IMR-90 (cell line): ENCODE data around the gene KCNQ1. TPM values are rescaled to one million over a fixed set of nuclear protein-coding genes. Genes with fewer than 3 reads are reported as not detected.

ENCODE experiments used
- ATAC-seq: fragments of 200-7000 bp; cut with Tn5 transposase; 2 replicates; pipeline ENCODE4 v1.9.1; 2020; ENCODE audit warnings: low read depth, mild to moderate bottlenecking, moderate library complexity
- BruUV-seq: library from RNA; stranded (reverse); fragments of 400-500 nt; replicated peaks from 2 replicates; lab custom pipeline; 2021; lab: Mats Ljungman, UMichigan
- CTCF ChIA-PET: fragments of 300-600 bp; formaldehyde crosslinking; extraction: SDS; loops from one replicate; lab custom pipeline; 2021; ENCODE audit warnings: antibody characterized with exemption; lab: Yijun Ruan, JAX
- POLR2A ChIA-PET: fragments of 300-600 bp; sonication (Branson Sonifier 250); formaldehyde crosslinking; loops from one replicate; lab custom pipeline; 2022; ENCODE audit warnings: antibody characterized with exemption; ENCODE audit not compliant: unreplicated experiment; lab: Charles Lee
- DNase-seq: peaks from one replicate; pipeline ENCODE4 v3.0.0; 2013
- H2AFZ ChIP-seq: replicated peaks from 2 replicates; pipeline ENCODE3; 2013; ENCODE audit warnings: low read length, mild to moderate bottlenecking; ENCODE audit not compliant: poor library complexity
- H2AK5ac ChIP-seq: 2 replicates; pipeline ENCODE4 v1.6.1; 2013; ENCODE audit warnings: low read depth, low read length, inconsistent platforms
- H2AK9ac ChIP-seq: replicated peaks from 2 replicates; pipeline ENCODE3; 2013; ENCODE audit warnings: mild to moderate bottlenecking, low read depth, low read length, moderate library complexity; ENCODE audit not compliant: poor library complexity
- H2BK120ac ChIP-seq: 2 replicates; pipeline ENCODE4 v1.6.1; 2013; ENCODE audit warnings: low read depth, low read length, inconsistent platforms
- H2BK15ac ChIP-seq: 3 replicates; pipeline ENCODE4 v1.6.1; 2013; ENCODE audit warnings: low read depth, low read length, inconsistent platforms
- H2BK20ac ChIP-seq: 2 replicates; pipeline ENCODE4 v1.6.1; 2013; ENCODE audit warnings: low read depth, mild to moderate bottlenecking, inconsistent platforms, low read length, moderate library complexity
- H2BK5ac ChIP-seq: 2 replicates; pipeline ENCODE4 v1.6.1; 2013; ENCODE audit warnings: mild to moderate bottlenecking, low read depth, low read length, inconsistent platforms; ENCODE audit not compliant: poor library complexity, severe bottlenecking
- H3K14ac ChIP-seq: replicated peaks from 2 replicates; pipeline ENCODE4 v1.6.1; 2013; ENCODE audit warnings: low read depth, low read length, inconsistent platforms
- H3K18ac ChIP-seq: 2 replicates; pipeline ENCODE4 v1.6.1; 2013; ENCODE audit warnings: low read depth, low read length, control low read depth
- H3K23ac ChIP-seq: 2 replicates; pipeline ENCODE4 v1.6.1; 2013; ENCODE audit warnings: low read depth, low read length, inconsistent platforms
- H3K27ac ChIP-seq: 2 replicates; pipeline ENCODE4 v1.5.1; 2013; ENCODE audit warnings: mild to moderate bottlenecking, control low read depth, low read length; ENCODE audit not compliant: insufficient read depth
- H3K27me3 ChIP-seq: 2 replicates; pipeline ENCODE4 v1.6.1; 2013; ENCODE audit warnings: low read length; ENCODE audit not compliant: control insufficient read depth, insufficient read depth
- H3K36me3 ChIP-seq: 2 replicates; pipeline ENCODE4 v1.6.1; 2013; ENCODE audit warnings: low read length, mixed read lengths; ENCODE audit not compliant: control insufficient read depth, insufficient read depth
- H3K4ac ChIP-seq: 2 replicates; pipeline ENCODE4 v1.6.1; 2013; ENCODE audit warnings: low read depth, low read length, inconsistent platforms
- H3K4me1 ChIP-seq: 2 replicates; pipeline ENCODE4 v1.6.1; 2013; ENCODE audit warnings: low read length, mixed read lengths; ENCODE audit not compliant: control insufficient read depth, insufficient read depth
- H3K4me2 ChIP-seq: 2 replicates; pipeline ENCODE4 v1.6.1; 2013; ENCODE audit warnings: low read depth, mild to moderate bottlenecking, control low read depth, low read length, moderate library complexity
- H3K4me3 ChIP-seq: 2 replicates; pipeline ENCODE4 v1.5.1; 2013; ENCODE audit warnings: low read depth, mild to moderate bottlenecking, control low read depth, low read length, moderate library complexity; ENCODE audit not compliant: insufficient read depth
- H3K56ac ChIP-seq: 2 replicates; pipeline ENCODE4 v1.6.1; 2013; ENCODE audit warnings: low read length, inconsistent platforms; ENCODE audit not compliant: insufficient read depth; ENCODE audit errors: extremely low read depth
- H3K79me1 ChIP-seq, 2 experiments: 2 replicates each; pipeline ENCODE4 v1.6.1; 2013; ENCODE audit warnings: low read length in 2 of 2, inconsistent platforms in 1 of 2, low read depth in 1 of 2
- H3K9ac ChIP-seq: 2 replicates; pipeline ENCODE4 v1.6.1; 2013; ENCODE audit warnings: low read depth, low read length, control low read depth
- H3K9me1 ChIP-seq: 2 replicates; pipeline ENCODE4 v1.6.1; 2013; ENCODE audit warnings: low read length, inconsistent platforms; ENCODE audit not compliant: insufficient read depth
- H3K9me3 ChIP-seq: 2 replicates; pipeline ENCODE4 v1.6.1; 2013; ENCODE audit warnings: low read length; ENCODE audit not compliant: control insufficient read depth, insufficient read depth
- H4K20me1 ChIP-seq: 2 replicates; pipeline ENCODE4 v1.6.1; 2013; ENCODE audit warnings: low read length, inconsistent platforms; ENCODE audit not compliant: insufficient read depth
- H4K5ac ChIP-seq: 2 replicates; pipeline ENCODE4 v1.6.1; 2013; ENCODE audit warnings: mild to moderate bottlenecking, low read depth, low read length, control low read depth
- H4K8ac ChIP-seq, 2 experiments: 2 replicates each; pipeline ENCODE4 v1.6.1; 2013; ENCODE audit warnings: low read depth in 2 of 2, low read length in 2 of 2, control low read depth in 1 of 2, inconsistent platforms in 1 of 2
- H4K91ac ChIP-seq: 2 replicates; pipeline ENCODE4 v1.6.1; 2013; ENCODE audit warnings: low read depth, low read length, inconsistent platforms; ENCODE audit not compliant: insufficient read depth
- BHLHE40 ChIP-seq: fragments of 150-350 bp; IDR thresholded peaks from 2 replicates; pipeline ENCODE4 v1.6.1; 2016; ENCODE audit warnings: mild to moderate bottlenecking, low read depth, low read length
- CEBPB ChIP-seq: IDR thresholded peaks from 2 replicates; pipeline ENCODE4 v1.6.1; 2012; ENCODE audit warnings: low read depth, low read length, improper control_type of control experiment
- CHD1 ChIP-seq: IDR thresholded peaks from 2 replicates; pipeline ENCODE4 v1.6.1; 2012; ENCODE audit warnings: low read depth, low read length, improper control_type of control experiment
- CTCF ChIP-seq: conservative IDR thresholded peaks from 2 replicates; pipeline ENCODE4 v1.5.1; 2012; ENCODE audit warnings: mild to moderate bottlenecking, low read depth, low read length, improper control_type of control experiment
- ELK1 ChIP-seq: fragments of 150-350 bp; IDR thresholded peaks from 2 replicates; pipeline ENCODE4 v1.6.1; 2016; ENCODE audit warnings: low read depth, mild to moderate bottlenecking, low read length, moderate library complexity, borderline replicate concordance
- FOS ChIP-seq: fragments of 150-350 bp; IDR thresholded peaks from 2 replicates; pipeline ENCODE4 v1.6.1; 2016; ENCODE audit warnings: low read depth, low read length
- MAFK ChIP-seq: IDR thresholded peaks from 2 replicates; pipeline ENCODE4 v1.6.1; 2012; ENCODE audit warnings: low read depth, low read length, improper control_type of control experiment
- MAZ ChIP-seq: IDR thresholded peaks from 2 replicates; pipeline ENCODE4 v1.6.1; 2012; ENCODE audit warnings: low read depth, mild to moderate bottlenecking, low read length, improper control_type of control experiment, moderate library complexity, borderline replicate concordance
- MXI1 ChIP-seq: IDR thresholded peaks from 2 replicates; pipeline ENCODE4 v1.6.1; 2012; ENCODE audit warnings: low read depth, mild to moderate bottlenecking, low read length, moderate library complexity, borderline replicate concordance
- NFE2L2 ChIP-seq: fragments of 150-350 bp; IDR thresholded peaks from 2 replicates; pipeline ENCODE4 v1.6.1; 2016; ENCODE audit warnings: low read depth, mild to moderate bottlenecking, low read length
- POLR2A ChIP-seq: IDR thresholded peaks from 2 replicates; pipeline ENCODE4 v1.6.1; 2012; ENCODE audit warnings: mild to moderate bottlenecking, low read depth, low read length
- RAD21 ChIP-seq: IDR thresholded peaks from 2 replicates; pipeline ENCODE4 v1.6.1; 2012; ENCODE audit warnings: low read length, improper control_type of control experiment
- RCOR1 ChIP-seq: IDR thresholded peaks from 2 replicates; pipeline ENCODE4 v1.6.1; 2012; ENCODE audit warnings: mild to moderate bottlenecking, low read length, improper control_type of control experiment; ENCODE audit not compliant: insufficient replicate concordance
- RFX5 ChIP-seq: IDR thresholded peaks from 2 replicates; pipeline ENCODE4 v1.8.0; 2012; ENCODE audit warnings: low read depth, mild to moderate bottlenecking, low read length, moderate library complexity
- SMC3 ChIP-seq: fragments of 150-350 bp; IDR thresholded peaks from 2 replicates; pipeline ENCODE4 v1.6.1; 2016; ENCODE audit warnings: low read depth, mild to moderate bottlenecking, antibody characterized with exemption, low read length, moderate library complexity
- USF2 ChIP-seq: fragments of 150-350 bp; IDR thresholded peaks from 2 replicates; pipeline ENCODE4 v1.6.1; 2017; ENCODE audit warnings: mild to moderate bottlenecking, antibody characterized with exemption, low read length, low read depth
- WGBS, 2 experiments: methylation state at CpG; one replicate each; pipeline versions ENCODE4 v1.1.5 to v1.1.7; 2013; ENCODE audit warnings: missing lambda C conversion rate in 2 of 2; ENCODE audit not compliant: insufficient read length in 1 of 2; ENCODE audit errors: extremely low coverage in 2 of 2; 5-methylcytosine and 5-hydroxymethylcytosine counted together
- dilution Hi-C: fragments of 300-500 bp; cut with HindIII; formaldehyde crosslinking; loops from one replicate; pipeline ENCODE4 v1.14.3; 2018; ENCODE audit warnings: low sequenced_read_pairs; ENCODE audit not compliant: unreplicated experiment
- in situ Hi-C: fragments of 300-500 bp; cut with MboI; formaldehyde crosslinking; loops from 3 replicates; pipeline ENCODE4 v1.14.3; 2019; ENCODE audit warnings: low sequenced_read_pairs, inconsistent platforms, mixed read lengths
- intact Hi-C: fragments of 100-400 bp; cut with micrococcal nuclease; formaldehyde crosslinking; loops from 2 replicates; pipeline ENCODE4 v1.10.0; 2022
- polyA plus RNA-seq, 3 experiments: library from polyadenylated mRNA; depleted of rRNA; stranded (reverse); fragments of >200 nt; gene quantifications; 2 replicates each; pipeline ENCODE4 v1.2.3, GENCODE V29; 2012; ENCODE audit warnings: low replicate concordance in 1 of 3
- total RNA-seq: library from RNA; depleted of rRNA; stranded (reverse); fragments of >200 nt; gene quantifications from 2 replicates; pipeline ENCODE4 v1.2.3, GENCODE V29; 2012

KCNQ1 gene
- total and polyA plus RNA-seq, 2 of the 4 experiments (the other 2 are of a cell fraction), result 0.07 TPM; not detected in 1

GRCh38 chr11:2835751-2836150 is 390.9 kb downstream of the KCNQ1 start:
- Histone ChIP-seq H2AFZ (peak overlapping the region; percentile 32), H4K91ac (no peak overlapping the region), H2BK120ac (no peak overlapping the region), H3K9me1 (no peaks in the 10 kb centered on the region), H4K20me1 (no peaks in the 10 kb centered on the region), H2BK5ac (no peak overlapping the region), H3K9ac (no peak overlapping the region), H4K8ac (no peak overlapping the region), H3K4ac (no peak overlapping the region), H3K56ac (no peak overlapping the region), H3K79me1 (no peaks in the 10 kb centered on the region), H4K5ac (no peak overlapping the region), H3K4me3 (no peak overlapping the region), H2BK20ac (no peak overlapping the region), H3K4me1 (peaks cover 2% of the 10 kb centered on the region; the same call in 1 of the 2 replicates), H3K27ac (no peak overlapping the region), H3K18ac (no peak overlapping the region), H3K23ac (no peak overlapping the region), H3K9me3 (no peaks in the 10 kb centered on the region), H3K36me3 (no peaks in the 10 kb centered on the region), H3K14ac (no peak overlapping the region), H2AK5ac (no peak overlapping the region), H2BK15ac (no peak overlapping the region), H3K27me3 (peaks cover 22% of the 10 kb centered on the region), H2AK9ac (peak overlapping the region; percentile 42), H3K4me2 (no peak overlapping the region)
- POLR2A ChIA-PET, result no interaction called here
- intact Hi-C loops (no loop called here), dilution Hi-C loops (no loop called here), in situ Hi-C loops (no loop called here)
- 81% methylated on average over 11 of the region's 17 CpGs; no CpG with 5 or more reads in 1 of the 2 experiments for WGBS, 2 experiments
- ATAC-seq, result no peak
- no peak for TF ChIP-seq CHD1
- no peak for TF ChIP-seq USF2
- no peak for TF ChIP-seq BHLHE40
- TF ChIP-seq POLR2A, result no peak
- TF ChIP-seq RAD21, result no peak
- TF ChIP-seq MAZ, result no peak
- TF ChIP-seq MXI1, result no peak
- no peak for TF ChIP-seq SMC3
- no peak for TF ChIP-seq CTCF
- no peak for TF ChIP-seq ELK1
- no peak for TF ChIP-seq RCOR1
- TF ChIP-seq NFE2L2, result no peak
- no peak for TF ChIP-seq RFX5
- TF ChIP-seq FOS, result no peak
- TF ChIP-seq CEBPB, result no peak
- TF ChIP-seq MAFK, result no peak
- DNase-seq, result no peak
- BruUV-seq, result no TSS peak
- CTCF ChIA-PET, result no interaction called here
